Measurements from ENCODE around the gene ZFX.
A peak's percentile ranks its signal among the peaks of the same experiment; 100 is the strongest.
"Not testable (repeated sequence)": the region's sequence is repeated elsewhere in the genome, so short reads cannot be mapped to it uniquely, and the experiment has no call there.

The ZFX gene

DNA sequence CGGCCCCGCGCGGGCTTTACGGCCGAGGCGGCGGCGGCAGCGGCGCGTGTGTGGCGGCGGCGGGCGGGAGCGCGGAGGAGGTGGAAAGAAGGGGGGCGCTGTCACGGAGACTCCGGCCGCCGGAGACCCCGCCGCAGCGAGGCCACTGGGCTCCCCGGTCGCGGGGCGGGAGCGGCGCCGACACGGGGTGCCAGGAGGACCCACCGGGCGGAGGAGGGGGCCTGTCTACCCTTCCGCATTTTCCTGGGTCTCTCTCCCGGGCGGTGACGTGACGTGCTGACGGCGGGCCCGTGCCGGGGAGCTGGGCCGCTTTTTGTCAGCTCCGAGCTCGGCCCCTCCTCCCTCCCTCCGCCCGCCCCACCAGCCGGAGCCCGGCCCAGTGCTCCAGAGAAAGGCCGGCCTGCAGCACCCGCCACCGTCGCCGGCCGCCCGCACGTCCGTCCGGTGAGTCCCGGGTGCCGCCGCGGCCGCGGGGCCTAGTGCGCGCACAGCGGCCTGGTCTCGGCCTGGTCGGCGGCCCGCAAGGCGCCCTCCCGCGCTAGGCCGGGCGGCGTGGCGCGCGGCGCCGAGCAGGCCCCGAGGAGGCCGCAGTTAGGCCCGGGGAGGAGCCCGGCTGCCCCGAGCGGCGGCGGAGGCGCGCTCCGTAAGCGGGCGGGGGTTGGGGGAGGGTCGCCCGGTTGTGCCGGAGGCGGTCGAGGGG, at the start of gene ZFX:
ZFX (plus strand) TSS at position 379 of the 700 bp plus-strand sequence. CDS start 23,014 bp downstream, outside the sequence.
- DNase-seq (ENCODE audit: low read depth) = peak; percentile 71

- peak; percentile 78 for DNase-seq (ENCODE audit: low read depth)
These were observed 48.8 kb upstream of the ZFX start for GRCh38 chrX:24100713-24101112.

- no peak for DNase-seq (ENCODE audit: low read depth)
These were observed 39.5 kb upstream of the ZFX start for GRCh38 chrX:24110069-24110468.

GRCh38 chrX:24113181-24113580, 36.3 kb upstream of the ZFX start:
- DNase-seq (ENCODE audit: low read depth) = peak; percentile 57

DNA sequence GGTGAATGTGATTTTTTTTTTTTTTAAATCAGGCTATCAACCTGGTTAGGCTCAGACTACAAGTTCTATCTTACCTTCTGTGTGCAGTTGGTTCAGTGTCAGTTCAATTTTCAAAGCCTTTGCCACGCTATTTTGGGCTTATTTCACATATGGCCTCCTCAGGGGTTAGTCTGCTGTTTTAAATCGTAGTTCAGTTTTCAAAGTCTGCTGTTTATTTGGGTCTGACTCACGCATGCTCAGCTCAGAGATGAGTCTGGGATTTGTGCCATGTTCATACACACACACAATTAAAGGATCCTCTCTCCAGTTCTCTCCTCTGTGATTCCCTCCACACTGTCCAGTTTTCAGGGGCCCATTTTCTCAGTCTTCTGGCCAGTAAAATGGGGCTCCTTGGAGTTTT, 32.3 kb upstream of the ZFX start:
- DNase-seq (ENCODE audit: low read depth) = peak; percentile 81

- no peak for DNase-seq (ENCODE audit: low read depth)
These were observed 25.2 kb upstream of the ZFX start for GRCh38 chrX:24124244-24124799.

GRCh38 chrX:24125028-24125612, 24.4 kb upstream of the ZFX start:
- no peak for DNase-seq (ENCODE audit: low read depth)

GRCh38 chrX:24131476-24131875, 18.1 kb upstream of the ZFX start:
- no peak for DNase-seq (ENCODE audit: low read depth)

DNA sequence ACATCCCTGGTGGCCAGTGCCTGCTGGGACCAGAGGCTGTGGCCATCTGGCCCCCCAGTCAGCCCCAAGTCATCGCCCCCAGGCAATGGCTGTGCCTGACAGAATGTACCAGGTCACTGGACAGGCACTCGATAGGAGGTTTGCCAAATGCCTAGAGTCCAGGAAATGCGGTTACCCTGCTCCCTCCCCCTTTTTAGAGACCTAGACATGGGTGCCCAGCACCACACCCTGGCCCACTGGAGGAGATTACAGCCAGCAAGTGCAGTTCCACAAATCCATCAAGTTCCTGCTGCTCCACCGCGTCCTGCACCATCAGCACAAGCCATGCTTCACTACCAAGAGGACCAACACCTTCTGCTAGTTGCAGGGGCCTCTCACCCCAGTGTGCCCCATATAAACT, 16.2 kb upstream of the ZFX start:
- no peak for DNase-seq (ENCODE audit: low read depth)

GRCh38 chrX:24135768-24136167, 13.8 kb upstream of the ZFX start:
- DNase-seq (ENCODE audit: low read depth) = not testable (repeated sequence)

GRCh38 chrX:24137192-24137591, 12.3 kb upstream of the ZFX start:
- DNase-seq (ENCODE audit: low read depth) = no peak

- not testable (repeated sequence) for DNase-seq (ENCODE audit: low read depth)
These were observed 5.5 kb upstream of the ZFX start for GRCh38 chrX:24143982-24144381.

DNA sequence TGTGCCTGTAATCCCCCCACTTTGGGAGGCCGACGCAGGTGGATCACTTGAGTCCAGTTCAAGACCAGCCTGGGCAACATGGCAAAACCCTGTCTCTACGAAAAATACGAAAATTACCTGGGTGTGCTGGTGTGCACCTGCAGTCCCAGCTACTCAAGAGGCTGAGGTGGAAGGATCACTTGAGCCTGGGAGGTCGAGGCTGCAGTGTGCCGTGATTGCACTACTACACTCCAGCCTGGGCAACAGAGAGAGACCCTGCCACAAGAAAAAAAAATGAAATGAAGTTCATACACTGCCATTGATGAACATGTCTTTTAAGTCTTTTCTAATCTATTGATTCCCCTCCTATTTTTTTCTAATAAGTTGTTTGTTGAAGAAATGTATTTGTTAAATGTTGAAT, 5.0 kb upstream of the ZFX start:
- no peak for DNase-seq (ENCODE audit: low read depth)

DNA sequence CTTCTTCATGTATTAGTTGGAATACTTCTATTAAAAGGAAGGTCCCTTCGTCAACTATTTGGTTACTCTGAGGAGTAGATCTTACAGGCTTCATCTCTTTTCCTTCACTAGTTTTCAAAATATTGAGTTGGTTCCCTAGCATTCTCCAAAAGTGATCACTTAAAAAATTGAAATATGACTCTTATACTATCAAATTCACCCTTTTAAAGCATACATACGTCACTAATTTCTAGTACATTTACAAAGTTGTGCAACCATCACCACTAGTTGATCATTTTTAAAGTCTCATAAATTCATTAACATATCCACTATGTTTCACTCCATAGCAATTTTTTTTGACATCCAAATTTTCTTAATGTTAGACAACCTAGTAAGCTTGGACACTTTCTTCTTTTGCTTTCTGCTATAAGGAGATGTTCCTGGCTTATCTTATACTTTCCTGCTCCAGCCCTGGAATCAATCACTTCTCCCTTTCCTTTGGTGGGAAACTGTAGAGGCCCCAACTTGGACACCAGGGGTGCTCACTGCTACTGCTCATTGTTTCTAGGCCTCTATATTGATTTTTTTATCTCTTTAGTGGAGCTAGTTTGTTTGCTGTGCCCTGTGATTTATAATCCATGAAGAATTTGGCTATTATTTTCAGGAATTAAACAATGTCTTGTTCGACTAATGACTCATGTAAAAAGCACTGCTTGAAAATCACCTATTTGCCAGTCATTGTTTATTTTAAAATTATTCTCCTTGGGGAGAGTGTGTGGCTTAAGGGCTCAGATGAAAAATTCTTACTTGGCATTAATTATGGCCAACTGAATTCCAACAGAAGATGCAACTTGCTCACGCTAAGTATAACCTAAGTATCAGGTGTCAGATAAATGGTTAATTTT, 4.0 kb upstream of the ZFX start:
- DNase-seq (ENCODE audit: low read depth) = peak; percentile 74

- peak; percentile 49 for DNase-seq (ENCODE audit: low read depth)
These were observed 3.1 kb upstream of the ZFX start for GRCh38 chrX:24146283-24146949.

DNA sequence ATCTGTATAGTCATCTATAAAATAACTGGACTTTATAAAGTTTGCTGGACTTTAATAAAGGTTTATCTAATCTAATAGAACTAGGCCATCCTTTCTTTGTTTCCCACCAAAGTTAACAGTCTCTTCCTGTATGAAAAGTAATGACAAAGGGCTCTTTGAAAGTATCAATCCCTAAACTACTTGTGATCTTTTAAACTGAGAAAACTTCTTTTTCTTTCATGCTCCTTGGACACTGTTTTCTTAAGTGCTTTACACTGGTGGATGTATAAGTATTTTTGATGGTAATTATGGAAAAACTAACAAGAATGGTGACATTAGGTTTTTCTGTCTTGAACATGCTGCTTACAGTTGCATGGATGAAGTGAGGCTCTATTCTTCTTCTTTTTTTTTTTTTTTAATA, 2.4 kb upstream of the ZFX start:
- DNase-seq (ENCODE audit: low read depth) = no peak

DNA sequence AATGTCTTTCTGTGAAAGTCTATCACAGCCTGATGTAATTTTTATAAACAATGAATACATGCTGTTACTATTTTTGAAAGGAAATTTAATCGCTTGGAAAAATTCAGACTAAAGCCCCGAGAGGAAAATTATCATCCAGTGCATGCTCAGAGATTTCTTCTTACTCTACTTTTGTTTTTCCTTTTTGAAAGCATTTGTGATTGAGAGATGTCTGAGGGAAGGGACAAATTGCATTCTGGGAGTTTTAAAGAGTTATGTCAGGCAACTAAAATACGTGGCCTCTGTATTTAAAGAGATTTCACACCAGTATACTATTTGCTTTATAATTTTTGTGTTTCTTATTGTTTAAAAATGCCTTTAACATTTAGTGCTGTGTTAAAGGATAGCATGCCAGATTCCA, 1.4 kb upstream of the ZFX start:
- no peak for DNase-seq (ENCODE audit: low read depth)

DNA sequence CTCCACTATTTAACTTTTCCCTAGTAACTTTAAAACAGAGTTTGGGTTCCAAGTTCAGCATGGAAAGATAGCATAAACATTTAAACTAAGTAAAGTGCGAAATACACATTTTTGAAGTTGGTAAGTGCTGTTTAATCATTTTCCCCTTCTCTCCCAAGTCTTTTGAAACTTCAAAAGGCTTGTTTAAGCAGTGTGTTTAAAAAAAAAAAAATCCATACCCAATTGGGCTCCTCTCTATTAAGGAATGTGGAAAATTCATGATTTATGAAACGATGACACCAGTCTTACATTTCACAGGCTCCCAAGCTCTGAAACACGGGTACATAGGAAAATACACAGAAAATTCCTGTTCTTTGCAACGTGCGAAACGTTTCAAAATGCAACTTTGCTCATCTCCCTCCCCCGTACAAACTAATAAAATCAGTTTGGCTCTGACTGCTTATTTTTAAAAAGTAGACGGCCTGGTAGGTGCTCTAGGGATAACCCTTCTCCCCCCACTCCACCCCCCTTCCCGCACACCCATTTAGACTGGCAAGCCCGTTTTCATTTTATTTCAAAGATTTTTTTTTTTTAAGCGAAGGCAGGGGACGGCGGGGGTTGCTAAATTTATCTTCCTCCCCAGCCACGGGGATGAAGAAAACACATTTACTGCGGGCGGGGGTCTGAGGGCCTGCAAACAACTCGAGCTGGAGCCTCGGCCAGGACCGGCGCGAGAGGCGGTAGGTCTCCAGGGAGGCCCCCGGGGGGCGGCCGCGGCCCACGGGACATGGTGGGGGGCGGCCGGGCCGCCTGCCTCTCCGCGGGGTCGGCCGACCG, 786 bp upstream of the ZFX start:
- DNase-seq (ENCODE audit: low read depth) = peak; percentile 64

DNA sequence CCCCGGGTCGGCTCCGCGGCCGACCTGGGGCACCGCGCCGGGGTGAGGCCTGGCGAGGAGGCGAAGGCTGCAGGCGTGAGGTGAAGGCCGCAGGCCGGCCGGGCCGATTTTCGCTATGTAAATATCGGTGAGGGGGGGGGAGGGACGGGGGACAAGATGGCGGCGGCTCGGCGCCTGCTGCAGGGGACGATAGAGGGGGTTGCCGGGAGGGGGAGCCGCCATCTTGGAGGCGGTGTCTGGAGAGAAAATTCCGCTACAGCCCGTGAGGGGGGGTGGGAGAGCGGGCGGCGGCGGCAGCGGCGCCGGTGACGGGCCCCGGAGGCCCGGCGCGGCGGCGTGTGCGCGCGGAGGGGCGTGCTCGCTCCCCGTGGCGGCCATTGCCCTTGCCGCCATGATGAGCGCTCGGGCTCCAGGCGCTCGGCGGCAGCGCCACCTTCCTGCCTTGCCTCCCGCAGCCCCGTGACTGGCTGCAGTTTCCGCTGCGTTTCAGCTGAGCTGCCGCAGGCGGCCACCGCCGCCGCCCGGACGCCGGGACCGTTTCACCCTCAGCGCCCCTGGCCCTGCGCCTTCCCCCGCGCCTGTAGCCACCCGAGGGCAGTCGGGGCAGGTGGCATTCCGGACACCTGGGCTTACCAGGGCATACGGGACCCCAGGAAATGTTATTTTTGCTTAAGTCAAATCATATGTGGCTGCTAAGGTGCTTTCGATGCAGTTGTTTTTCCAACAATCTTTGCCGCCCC, 692 bp downstream of the ZFX start:
- peak; percentile 93 for DNase-seq (ENCODE audit: low read depth)

DNA sequence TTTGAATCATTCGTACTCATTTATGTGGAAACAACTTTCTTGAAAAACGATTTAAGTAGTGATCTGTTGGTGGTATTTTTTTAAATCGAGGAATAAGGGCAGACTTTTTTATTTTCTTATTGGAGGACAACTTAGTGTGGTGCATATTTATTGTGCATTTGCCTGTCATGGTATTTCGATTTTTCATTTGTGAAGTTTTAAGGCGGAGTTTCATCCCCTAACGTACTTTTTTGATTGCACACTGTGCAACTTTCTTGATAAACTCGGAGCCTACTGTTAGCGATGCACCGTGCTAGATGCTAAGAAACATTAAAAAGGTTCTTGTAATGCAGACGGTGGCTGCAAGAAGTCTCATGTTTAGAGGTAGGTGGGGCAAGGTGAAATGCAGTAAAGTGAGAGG, 1.4 kb downstream of the ZFX start:
- DNase-seq (ENCODE audit: low read depth) = no peak

- DNase-seq (ENCODE audit: low read depth) = no peak
These were observed 2.0 kb downstream of the ZFX start for GRCh38 chrX:24151513-24151912.

All from iris pigment epithelial cell (primary cell).